Effector memory CD8-positive, alpha-beta T cell (primary cell): ENCODE measurements around the gene OR10G7.
A peak's percentile ranks its signal among the peaks of the same experiment; 100 is the strongest.
"Not testable (repeated sequence)": the region's sequence is repeated elsewhere in the genome, so short reads cannot be mapped to it uniquely, and the experiment has no call there.

Source experiments
- ATAC-seq: fragments of 150-1000 bp; cut with Tn5 transposase; replicated peaks from 2 replicates; pipeline ENCODE4 v1.10.0; 2021; ENCODE audit warnings: mild to moderate bottlenecking, moderate library complexity
- DNase-seq, 3 experiments: peaks; one replicate each; pipeline ENCODE4 v3.0.0; 2021
- H3K27ac Mint-ChIP-seq, 2 donors: one replicate each; pipeline ENCODE4 v1.8.0; 2022; ENCODE audit warnings: mild to moderate bottlenecking in 2 of 2, mixed read lengths in 2 of 2, moderate library complexity in 2 of 2
- H3K27me3 Mint-ChIP-seq, 2 donors: one replicate each; pipeline ENCODE4 v1.8.0; 2022; ENCODE audit warnings: mixed read lengths in 2 of 2
- H3K36me3 Mint-ChIP-seq: one replicate; pipeline ENCODE4 v1.8.0; 2022; ENCODE audit warnings: mild to moderate bottlenecking, moderate library complexity, mixed read lengths; ENCODE audit not compliant: insufficient read depth
- H3K4me1 Mint-ChIP-seq, 2 donors: one replicate each; pipeline ENCODE4 v1.8.0; 2022; ENCODE audit warnings: low read depth in 2 of 2, mixed read lengths in 2 of 2
- H3K4me3 Mint-ChIP-seq, 2 donors: one replicate each; pipeline ENCODE4 v1.8.0; 2022; ENCODE audit warnings: mild to moderate bottlenecking in 2 of 2, mixed read lengths in 2 of 2, moderate library complexity in 2 of 2
- H3K9me3 Mint-ChIP-seq, 2 donors: one replicate each; pipeline ENCODE4 v1.8.0; 2022; ENCODE audit warnings: mixed read lengths in 2 of 2

OR10G7 gene

GRCh38 chr11:124071623-124071948, 30.5 kb upstream of the OR10G7 start:
- DNase-seq (no peak), ATAC-seq (no peak)
- Mint-ChIP-seq H3K27me3 (peaks cover 22 to 33% of the 10 kb centered on the region in 2 donors), H3K9me3 (no peaks in the 10 kb centered on the region), H3K36me3 (no peaks in the 10 kb centered on the region), H3K4me3 (no peak overlapping the region), H3K27ac (no peak overlapping the region), H3K4me1 (peaks cover 0 to 5% of the 10 kb centered on the region in 2 donors)

GRCh38 chr11:124070915-124071622, 29.9 kb upstream of the OR10G7 start:
- Mint-ChIP-seq H3K36me3 (no peaks in the 10 kb centered on the region), H3K9me3 (no peaks in the 10 kb centered on the region), H3K4me1 (peaks cover 0 to 4% of the 10 kb centered on the region in 2 donors), H3K4me3 (no peak overlapping the region), H3K27ac (no peak overlapping the region), H3K27me3 (peaks cover 17 to 33% of the 10 kb centered on the region in 2 donors)
- ATAC-seq, result no peak
- DNase-seq, result peak; percentile 14 to 39 (median 24)

- ATAC-seq, result peak; percentile 47
- H3K36me3 Mint-ChIP-seq, result no peaks in the 10 kb centered on the region
- no peak overlapping the region for H3K4me3 Mint-ChIP-seq
- H3K9me3 Mint-ChIP-seq, result no peaks in the 10 kb centered on the region
- H3K27ac Mint-ChIP-seq, result no peak overlapping the region
- DNase-seq, result no peak
- H3K4me1 Mint-ChIP-seq, result peaks cover 0 to 3% of the 10 kb centered on the region in 2 donors
- H3K27me3 Mint-ChIP-seq, result peaks cover 12 to 35% of the 10 kb centered on the region in 2 donors
These were observed 28.6 kb upstream of the OR10G7 start for GRCh38 chr11:124069429-124070401.

DNA sequence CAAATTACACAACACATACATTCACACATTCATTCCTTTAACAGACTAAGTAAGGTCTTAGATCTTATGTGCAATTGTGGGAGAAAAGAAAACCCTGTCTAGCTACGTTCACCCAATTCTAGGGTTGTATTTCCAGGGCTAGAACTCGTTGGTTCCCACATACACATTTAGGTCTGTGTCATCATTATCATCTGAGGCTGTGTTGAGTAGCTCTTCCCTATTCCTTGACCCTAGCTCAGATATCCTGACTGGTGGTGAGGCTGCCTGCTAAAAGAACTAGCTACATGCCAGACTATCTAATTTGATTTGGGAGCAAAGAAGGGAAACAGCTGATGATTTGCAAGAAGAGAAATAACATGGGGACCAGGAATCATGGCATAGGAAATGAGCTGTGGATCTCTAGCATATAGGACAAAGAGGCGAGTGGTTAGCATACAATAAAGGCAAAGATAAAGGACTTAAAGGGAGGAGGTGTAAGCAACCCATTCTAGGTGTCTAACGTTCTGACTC, 27.5 kb upstream of the OR10G7 start:
- H3K27me3 Mint-ChIP-seq, result peaks cover 12 to 35% of the 10 kb centered on the region in 2 donors
- DNase-seq (no peak), ATAC-seq (no peak)
- H3K36me3 Mint-ChIP-seq, result no peaks in the 10 kb centered on the region
- no peak overlapping the region for H3K4me3 Mint-ChIP-seq
- H3K9me3 Mint-ChIP-seq, result no peaks in the 10 kb centered on the region
- H3K4me1 Mint-ChIP-seq, result peaks cover 0 to 3% of the 10 kb centered on the region in 2 donors
- H3K27ac Mint-ChIP-seq, result no peak overlapping the region

DNA sequence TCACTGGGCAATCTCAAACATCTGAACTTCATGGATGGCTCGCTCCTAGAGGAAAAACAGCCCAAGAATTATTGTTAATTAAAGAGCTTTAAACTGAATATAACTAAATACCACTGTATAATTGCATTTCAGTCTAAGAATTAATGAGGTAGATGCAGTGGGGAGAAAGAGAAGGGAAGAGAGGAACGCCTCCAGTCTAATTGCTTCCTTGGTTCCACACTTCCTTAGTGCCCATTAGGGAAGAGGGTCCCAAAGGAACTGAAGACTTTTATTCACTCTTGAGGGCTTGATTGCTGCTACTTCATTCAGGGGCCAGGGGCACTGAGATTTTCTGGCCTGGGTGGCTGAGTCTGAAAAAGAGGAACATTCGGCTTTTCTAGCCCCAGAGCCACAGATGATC, 11.8 kb upstream of the OR10G7 start:
- Mint-ChIP-seq H3K9me3 (peaks cover 0 to 11% of the 10 kb centered on the region in 2 donors), H3K36me3 (no peaks in the 10 kb centered on the region), H3K4me3 (no peak overlapping the region), H3K27ac (no peak overlapping the region), H3K27me3 (peaks cover 0 to 10% of the 10 kb centered on the region in 2 donors), H3K4me1 (no peaks in the 10 kb centered on the region)
- ATAC-seq (no peak), DNase-seq (no peak)

DNA sequence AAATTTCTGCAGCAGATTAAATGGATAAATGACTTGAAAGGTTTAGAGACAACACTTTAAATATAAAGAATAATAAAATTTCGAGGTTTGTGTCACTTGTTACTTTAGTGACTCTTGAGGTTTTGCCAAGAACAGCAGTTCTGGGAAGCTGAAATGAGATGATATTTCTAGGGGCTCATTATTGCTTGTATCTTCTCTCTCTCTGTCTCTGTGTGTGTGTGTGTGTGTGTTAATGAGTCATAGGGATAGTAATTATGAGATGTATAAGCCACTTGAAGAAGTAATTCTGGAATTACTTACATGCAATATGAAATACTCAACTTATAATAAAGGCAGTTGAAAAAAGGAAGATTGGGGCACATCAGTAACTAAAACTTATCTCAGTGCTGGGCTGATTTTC, 9.6 kb upstream of the OR10G7 start:
- Mint-ChIP-seq H3K27ac (no peak overlapping the region), H3K4me3 (no peak overlapping the region), H3K9me3 (peaks cover 0 to 11% of the 10 kb centered on the region in 2 donors), H3K27me3 (peaks cover 0 to 10% of the 10 kb centered on the region in 2 donors), H3K36me3 (no peaks in the 10 kb centered on the region), H3K4me1 (no peaks in the 10 kb centered on the region)
- DNase-seq, result no peak
- ATAC-seq, result no peak

GRCh38 chr11:124043420-124043819, 2.3 kb upstream of the OR10G7 start:
- Mint-ChIP-seq H3K4me1 (no peaks in the 10 kb centered on the region), H3K9me3 (no peaks in the 10 kb centered on the region), H3K27me3 (peaks cover 0 to under 1% of the 10 kb centered on the region in 2 donors), H3K4me3 (no peak overlapping the region), H3K27ac (no peak overlapping the region), H3K36me3 (no peaks in the 10 kb centered on the region)
- DNase-seq (no peak), ATAC-seq (no peak)

GRCh38 chr11:124039557-124039956, 1.6 kb downstream of the OR10G7 start:
- no peak overlapping the region for H3K27ac Mint-ChIP-seq
- ATAC-seq (no peak), DNase-seq (no peak)
- H3K27me3 Mint-ChIP-seq, result peaks cover 0 to 6% of the 10 kb centered on the region in 2 donors
- H3K4me1 Mint-ChIP-seq, result no peaks in the 10 kb centered on the region
- H3K4me3 Mint-ChIP-seq, result no peak overlapping the region
- no peaks in the 10 kb centered on the region for H3K36me3 Mint-ChIP-seq
- no peaks in the 10 kb centered on the region for H3K9me3 Mint-ChIP-seq

DNA sequence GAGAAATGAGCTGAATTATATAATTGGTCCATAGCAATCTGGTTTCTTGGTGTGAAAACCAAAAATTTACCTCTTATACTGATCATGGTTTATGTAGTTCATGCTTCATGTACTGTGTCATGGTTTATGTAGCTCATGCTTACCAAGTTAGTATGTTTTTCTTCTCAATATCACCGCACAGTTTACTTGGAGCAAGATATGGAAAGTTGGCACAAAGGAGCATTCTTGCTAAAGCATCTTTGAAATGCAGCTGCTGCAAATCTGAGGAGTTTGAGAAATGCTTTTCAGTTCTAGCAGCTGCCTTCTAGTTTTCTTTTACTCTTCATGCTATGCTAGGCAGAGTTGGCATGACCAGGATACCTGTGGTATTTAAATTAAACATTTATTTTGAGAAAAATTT, 4.5 kb downstream of the OR10G7 start:
- Mint-ChIP-seq H3K36me3 (no peaks in the 10 kb centered on the region), H3K27me3 (peaks cover 0 to 6% of the 10 kb centered on the region in 2 donors)
- no peak for ATAC-seq

GRCh38 chr11:124026498-124026897, 14.6 kb downstream of the OR10G7 start, which contains the start of gene OR10G8:
Gene OR10G8, plus strand, starts transcription at chr11:124026798. Its CDS starts 2,825 bp downstream, at chr11:124029623.
- DNase-seq (no peak), ATAC-seq (no peak)
- Mint-ChIP-seq H3K36me3 (no peaks in the 10 kb centered on the region), H3K4me3 (no peak within 1 kb of the TSS), H3K9me3 (peaks cover 2 to 7% of the 10 kb centered on the region in 2 donors), H3K27me3 (no peaks in the 10 kb centered on the region), H3K27ac (no peak within 1 kb of the TSS), H3K4me1 (no peaks in the 10 kb centered on the region)

More for the DNA sequence above, 4.5 kb downstream of the OR10G7 start:
- H3K27ac Mint-ChIP-seq, result no peak overlapping the region
- H3K4me3 Mint-ChIP-seq, result no peak overlapping the region
- H3K9me3 Mint-ChIP-seq, result no peaks in the 10 kb centered on the region
- H3K4me1 Mint-ChIP-seq, result no peaks in the 10 kb centered on the region
- DNase-seq, result no peak

GRCh38 chr11:124015837-124016236, 25.3 kb downstream of the OR10G7 start:
- H3K4me3 Mint-ChIP-seq, H3K36me3 Mint-ChIP-seq, DNase-seq, H3K9me3 Mint-ChIP-seq, H3K4me1 Mint-ChIP-seq, H3K27me3 Mint-ChIP-seq, H3K27ac Mint-ChIP-seq, ATAC-seq: not testable (repeated sequence)

- DNase-seq, result no peak
- no peak for ATAC-seq
- no peaks in the 10 kb centered on the region for H3K9me3 Mint-ChIP-seq
- H3K4me1 Mint-ChIP-seq, result no peaks in the 10 kb centered on the region
- H3K27ac Mint-ChIP-seq, result no peak within 1 kb of the TSS
- no peaks in the 10 kb centered on the region for H3K27me3 Mint-ChIP-seq
- H3K36me3 Mint-ChIP-seq, result no peaks in the 10 kb centered on the region
- H3K4me3 Mint-ChIP-seq, result no peak within 1 kb of the TSS
These were observed 28.4 kb downstream of the OR10G7 start, which contains the start of gene OR10G4 for GRCh38 chr11:124012697-124013096. Gene OR10G4, plus strand, starts transcription at chr11:124012997. Its CDS starts 2,578 bp downstream, at chr11:124015575.

DNA sequence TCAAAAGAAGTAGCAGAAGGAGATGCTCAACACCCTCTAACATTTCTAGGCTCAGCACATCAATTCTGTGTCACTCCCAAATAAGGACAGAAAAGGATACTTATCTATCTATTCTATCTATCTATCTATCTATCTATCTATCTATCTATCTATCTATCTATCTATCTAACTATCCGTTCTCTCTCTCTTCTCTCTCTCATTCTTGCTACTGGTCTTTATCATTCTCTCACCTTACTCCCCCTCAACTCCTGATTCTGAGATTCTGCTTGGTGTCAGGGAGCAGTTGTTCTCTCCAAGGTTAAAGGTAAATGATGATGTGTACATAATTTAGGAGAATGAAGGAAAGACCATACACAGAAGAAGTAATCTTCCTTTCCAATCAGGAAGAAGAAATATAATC, 46.0 kb downstream of the OR10G7 start, which contains the start of gene OR10G6:
Gene OR10G6 (minus strand): TSS at position 43 of the 400 bp plus-strand sequence. CDS start 0 bp downstream, at position 43.
- H3K27ac Mint-ChIP-seq, result no peak within 1 kb of the TSS
- no peak within 1 kb of the TSS for H3K4me3 Mint-ChIP-seq
- ATAC-seq (no peak), DNase-seq (no peak)
- H3K27me3 Mint-ChIP-seq, result no peaks in the 10 kb centered on the region
- H3K36me3 Mint-ChIP-seq, result no peaks in the 10 kb centered on the region
- no peaks in the 10 kb centered on the region for H3K4me1 Mint-ChIP-seq
- H3K9me3 Mint-ChIP-seq, result peaks cover 0 to 3% of the 10 kb centered on the region in 2 donors
